Gastroesophageal sphincter (tissue), 4 donors: Measurements from ENCODE around the gene SMARCD1. TPM values are rescaled to one million over a fixed set of nuclear protein-coding genes. Genes with fewer than 3 reads are reported as not detected.
A peak's percentile ranks its signal among the peaks of the same experiment; 100 is the strongest.

Experiments used
- ATAC-seq: fragments of 150-250 bp; one replicate; pipeline ENCODE4 v1.9.1; 2016; ENCODE audit warnings: mild to moderate bottlenecking, moderate library complexity
- H3K27ac ChIP-seq, 4 donors: fragments of 200-600 bp; sonication (generic) in 3 of 4; 1 replicate in 3 of 4; 2 replicates in 1 of 4; pipeline ENCODE4 v1.5.1; 2016 to 2019
- H3K27me3 ChIP-seq: fragments of 200-600 bp; sonication (generic); one replicate; pipeline ENCODE4 v1.5.1; 2019
- H3K36me3 ChIP-seq, 2 donors: fragments of 200-600 bp; sonication (generic); one replicate each; pipeline ENCODE4 v1.5.1; 2019; ENCODE audit warnings: control low read depth in 1 of 2
- H3K4me1 ChIP-seq, 3 donors: fragments of 200-600 bp; sonication (generic); 1 replicate in 2 of 3; 2 replicates in 1 of 3; pipeline ENCODE4 v1.5.1; 2016 to 2019; ENCODE audit warnings: control low read depth in 2 of 3
- H3K4me3 ChIP-seq, 2 donors: fragments of 200-600 bp; sonication (generic); one replicate each; pipeline ENCODE4 v1.5.1; 2019; ENCODE audit warnings: mild to moderate bottlenecking in 1 of 2, moderate library complexity in 1 of 2
- H3K9me3 ChIP-seq, 3 donors: fragments of 200-600 bp; sonication (generic); one replicate each; pipeline ENCODE4 v1.5.1; 2017 to 2019; ENCODE audit warnings: control low read depth in 2 of 3
- CTCF ChIP-seq, 4 experiments: fragments of 200-600 bp in 2 of 4; fragments of 450-650 bp in 2 of 4; sonication (generic) in 1 of 4; IDR thresholded peaks; one replicate each; pipeline ENCODE4 v1.5.1; 2017 to 2019; ENCODE audit warnings: antibody characterized with exemption in 4 of 4, mild to moderate bottlenecking in 2 of 4, moderate library complexity in 2 of 4
- EP300 ChIP-seq: sonication (generic); formaldehyde crosslinking; IDR thresholded peaks from one replicate; pipeline ENCODE4 v1.6.1; 2017; ENCODE audit warnings: antibody characterized with exemption, mild to moderate bottlenecking
- POLR2A ChIP-seq, 2 donors: fragments of 450-650 bp; IDR thresholded peaks; one replicate each; pipeline ENCODE4 v1.6.1; 2017; ENCODE audit warnings: antibody characterized with exemption in 2 of 2, mild to moderate bottlenecking in 2 of 2, moderate library complexity in 1 of 2
- POLR2AphosphoS5 ChIP-seq: sonication (generic); formaldehyde crosslinking; IDR thresholded peaks from one replicate; pipeline ENCODE4 v1.6.1; 2017; ENCODE audit warnings: antibody characterized with exemption
- WGBS, 2 donors: methylation state at CpG; one replicate each; pipeline ENCODE4 v1.1.5; 2018; ENCODE audit warnings: low coverage in 1 of 2; 5-methylcytosine and 5-hydroxymethylcytosine counted together
- total RNA-seq, 4 donors: library from RNA; depleted of rRNA; stranded (reverse); fragments of >200 nt; gene quantifications; one replicate each; pipeline ENCODE4 v1.1.0, GENCODE V29; 2016

Gene SMARCD1
- total RNA-seq, 4 donors from 2014 or later = 26.6 to 52.8 (median 44.2) TPM

- Histone ChIP-seq H3K27me3 (peaks cover 34% of the 10 kb centered on the region), H3K9me3 (no peaks in the 10 kb centered on the region), H3K36me3 (no peaks in the 10 kb centered on the region), H3K27ac (no peak overlapping the region), H3K4me3 (no peak overlapping the region), H3K4me1 (peaks cover 3 to 35% (median 17%) of the 10 kb centered on the region in 3 donors)
- no peak for ATAC-seq
- TF ChIP-seq POLR2A (IDR thresholded peaks at IDR 0.05) (no peak), POLR2AphosphoS5 (no peak), EP300 (no peak), CTCF (IDR thresholded peaks at IDR 0.05) (no peak)
Observed at GRCh38 chr12:50052544-50052943, 32.6 kb upstream of the SMARCD1 start.

- peaks cover 3 to 39% (median 17%) of the 10 kb centered on the region in 3 donors for H3K4me1 ChIP-seq
- H3K4me3 ChIP-seq = no peak overlapping the region
- ATAC-seq = no peak
- no peaks in the 10 kb centered on the region for H3K9me3 ChIP-seq
- no peak for TF ChIP-seq CTCF (IDR thresholded peaks at IDR 0.05)
- no peak for TF ChIP-seq POLR2A (IDR thresholded peaks at IDR 0.05)
- no peak for TF ChIP-seq EP300
- TF ChIP-seq POLR2AphosphoS5 = no peak
- no peak overlapping the region for H3K27ac ChIP-seq
- WGBS, 2 donors = 95% methylated on average over 4 of the region's 7 CpGs; no CpG with 5 or more reads in 1 of the 2 donors
- peaks cover 34% of the 10 kb centered on the region for H3K27me3 ChIP-seq
- H3K36me3 ChIP-seq = no peaks in the 10 kb centered on the region
Observed at GRCh38 chr12:50052964-50053363, 32.2 kb upstream of the SMARCD1 start.

GRCh38 chr12:50053583-50053982 is 31.6 kb upstream of the SMARCD1 start:
- 78% methylated on average over 1 of the region's 1 CpG; no CpG with 5 or more reads in 1 of the 2 donors for WGBS, 2 donors
- no peaks in the 10 kb centered on the region for H3K9me3 ChIP-seq
- peaks cover 3 to 45% (median 17%) of the 10 kb centered on the region in 3 donors for H3K4me1 ChIP-seq
- no peaks in the 10 kb centered on the region for H3K36me3 ChIP-seq
- H3K27me3 ChIP-seq = peaks cover 31% of the 10 kb centered on the region
- H3K27ac ChIP-seq = no peak overlapping the region
- ATAC-seq = no peak
- TF ChIP-seq EP300 (no peak), POLR2AphosphoS5 (no peak), POLR2A (IDR thresholded peaks at IDR 0.05) (no peak), CTCF (IDR thresholded peaks at IDR 0.05) (no peak)
- no peak overlapping the region for H3K4me3 ChIP-seq

- Histone ChIP-seq H3K4me1 (peaks cover 3 to 30% (median 14%) of the 10 kb centered on the region in 3 donors), H3K27me3 (peaks cover 8% of the 10 kb centered on the region), H3K9me3 (no peaks in the 10 kb centered on the region), H3K36me3 (no peaks in the 10 kb centered on the region), H3K27ac (no peak overlapping the region), H3K4me3 (no peak overlapping the region)
- ATAC-seq = peak; percentile 44
- 2 to 4% methylated on average over 9 to 12 of the region's 17 CpGs for WGBS, 2 donors
- no peak for TF ChIP-seq EP300
- TF ChIP-seq CTCF (IDR thresholded peaks at IDR 0.05) = peak in 3 of 4 experiments; percentile 79 to 97 (median 83)
Observed at GRCh38 chr12:50055831-50056638, 29.1 kb upstream of the SMARCD1 start.

GRCh38 chr12:50056639-50056976 is 28.5 kb upstream of the SMARCD1 start:
- Histone ChIP-seq H3K4me1 (peaks cover 3 to 29% (median 14%) of the 10 kb centered on the region in 3 donors), H3K4me3 (peak overlapping the region in 1 of 2 donors; percentile 70), H3K36me3 (no peaks in the 10 kb centered on the region), H3K27ac (no peak overlapping the region), H3K27me3 (peaks cover 8% of the 10 kb centered on the region), H3K9me3 (no peaks in the 10 kb centered on the region)
- TF ChIP-seq EP300 (no peak), CTCF (IDR thresholded peaks at IDR 0.05) (no peak), POLR2AphosphoS5 (no peak)
- 16 to 18% methylated on average over 3 of the region's 3 CpGs for WGBS, 2 donors
- no peak for ATAC-seq
